DOHH2 (cell line): ENCODE results near the gene VKORC1L1.
"Not testable (repeated sequence)": the region's sequence is repeated elsewhere in the genome, so short reads cannot be mapped to it uniquely, and the experiment has no call there.

Experiments
- H3F3A ChIP-seq: fragments of 200-600 bp; sonication (generic), shearing (Covaris generic); 2 replicates; pipeline ENCODE4 v1.6.0; 2016; ENCODE audit warnings: antibody characterized with exemption, mild to moderate bottlenecking; ENCODE audit not compliant: control insufficient read depth, insufficient read depth
- H3K27ac ChIP-seq: fragments of 200-600 bp; sonication (generic); 2 replicates; pipeline ENCODE4 v1.5.1; 2014; ENCODE audit warnings: low read depth, mild to moderate bottlenecking, low read length, moderate library complexity
- H3K27me3 ChIP-seq: fragments of 200-600 bp; sonication (generic); 2 replicates; pipeline ENCODE4 v1.6.1; 2014; ENCODE audit warnings: mild to moderate bottlenecking, low read length, mixed read lengths; ENCODE audit not compliant: control insufficient read depth
- H3K36me3 ChIP-seq: fragments of 200-600 bp; sonication (generic); 2 replicates; pipeline ENCODE4 v1.6.1; 2014; ENCODE audit warnings: mild to moderate bottlenecking, low read length, moderate library complexity, mixed read lengths; ENCODE audit not compliant: control insufficient read depth
- H3K4me1 ChIP-seq: fragments of 200-600 bp; sonication (generic); 2 replicates; pipeline ENCODE4 v1.6.1; 2014; ENCODE audit warnings: mild to moderate bottlenecking, low read length, mixed read lengths; ENCODE audit not compliant: control insufficient read depth
- H3K4me2 ChIP-seq: fragments of 200-600 bp; sonication (generic); 2 replicates; pipeline ENCODE4 v1.6.0; 2014; ENCODE audit warnings: mild to moderate bottlenecking, low read length, moderate library complexity
- H3K4me3 ChIP-seq: fragments of 200-600 bp; sonication (generic); 2 replicates; pipeline ENCODE4 v1.5.1; 2014; ENCODE audit warnings: mild to moderate bottlenecking, low read length, mixed read lengths
- H3K79me2 ChIP-seq: fragments of 200-600 bp; sonication (generic); 2 replicates; pipeline ENCODE4 v1.6.1; 2014; ENCODE audit warnings: mild to moderate bottlenecking, low read length, mixed read lengths; ENCODE audit not compliant: control insufficient read depth
- H3K9me2 ChIP-seq: fragments of 200-600 bp; sonication (generic); replicated peaks from 2 replicates; pipeline ENCODE4 v1.6.1; 2014; ENCODE audit warnings: mild to moderate bottlenecking, low read length, mixed read lengths; ENCODE audit not compliant: control insufficient read depth
- H3K9me3 ChIP-seq: fragments of 200-600 bp; sonication (generic); 2 replicates; pipeline ENCODE4 v1.6.1; 2014; ENCODE audit warnings: antibody characterized with exemption, low read length, mixed read lengths; ENCODE audit not compliant: control insufficient read depth, insufficient read depth
- H4K20me1 ChIP-seq: fragments of 200-600 bp; sonication (generic); 2 replicates; pipeline ENCODE4 v1.6.0; 2014; ENCODE audit warnings: low read depth, mild to moderate bottlenecking, antibody characterized with exemption, low read length, moderate library complexity; ENCODE audit not compliant: control insufficient read depth, insufficient read depth
- EZH2phosphoT487 ChIP-seq: fragments of 200-600 bp; sonication (generic); IDR thresholded peaks from 2 replicates; pipeline ENCODE4 v1.6.1; 2017; ENCODE audit warnings: borderline replicate concordance, mild to moderate bottlenecking, antibody characterized with exemption, low read length, moderate library complexity, mixed read lengths
- TF ChIP-seq, protein P1 (sequence below): fragments of 200-600 bp; sonication (generic); IDR thresholded peaks from one replicate; pipeline ENCODE4 v1.5.1; 2014; ENCODE audit warnings: antibody characterized with exemption, mild to moderate bottlenecking, low read depth, low read length; ENCODE audit not compliant: poor library complexity, severe bottlenecking

Gene VKORC1L1

DNA sequence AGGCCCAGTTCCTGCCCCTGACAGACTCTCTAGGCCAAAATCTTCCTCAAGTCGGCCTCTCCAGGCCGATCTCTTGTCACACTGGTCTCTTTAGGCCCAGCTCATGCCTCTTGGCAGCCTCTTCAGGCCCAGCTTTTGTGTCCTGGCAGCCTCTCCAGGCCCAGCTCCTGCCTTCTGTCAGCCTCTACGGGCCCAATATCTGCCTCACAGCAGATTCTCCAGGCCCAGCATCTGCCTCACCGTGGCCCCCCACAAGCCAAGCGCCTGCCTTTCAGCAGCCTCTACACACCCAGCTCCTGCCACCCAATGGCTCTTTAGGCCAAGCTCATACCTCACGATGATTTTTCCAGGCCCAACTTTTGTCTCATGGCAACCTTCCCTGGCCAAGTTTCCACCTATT lies 33.0 kb upstream of the VKORC1L1 start:
- Histone ChIP-seq H3K4me3 (no peak overlapping the region), H3K4me1 (no peaks in the 10 kb centered on the region), H3K36me3 (peaks cover 4% of the 10 kb centered on the region; the same call in 1 of the 2 replicates), H3F3A (no peaks in the 10 kb centered on the region), H3K9me2 (no peaks in the 10 kb centered on the region), H4K20me1 (no peaks in the 10 kb centered on the region), H3K9me3 (no peaks in the 10 kb centered on the region), H3K27ac (no peak overlapping the region), H3K27me3 (no peaks in the 10 kb centered on the region), H3K79me2 (no peaks in the 10 kb centered on the region), H3K4me2 (no peak overlapping the region)
- TF ChIP-seq, protein P1, sequence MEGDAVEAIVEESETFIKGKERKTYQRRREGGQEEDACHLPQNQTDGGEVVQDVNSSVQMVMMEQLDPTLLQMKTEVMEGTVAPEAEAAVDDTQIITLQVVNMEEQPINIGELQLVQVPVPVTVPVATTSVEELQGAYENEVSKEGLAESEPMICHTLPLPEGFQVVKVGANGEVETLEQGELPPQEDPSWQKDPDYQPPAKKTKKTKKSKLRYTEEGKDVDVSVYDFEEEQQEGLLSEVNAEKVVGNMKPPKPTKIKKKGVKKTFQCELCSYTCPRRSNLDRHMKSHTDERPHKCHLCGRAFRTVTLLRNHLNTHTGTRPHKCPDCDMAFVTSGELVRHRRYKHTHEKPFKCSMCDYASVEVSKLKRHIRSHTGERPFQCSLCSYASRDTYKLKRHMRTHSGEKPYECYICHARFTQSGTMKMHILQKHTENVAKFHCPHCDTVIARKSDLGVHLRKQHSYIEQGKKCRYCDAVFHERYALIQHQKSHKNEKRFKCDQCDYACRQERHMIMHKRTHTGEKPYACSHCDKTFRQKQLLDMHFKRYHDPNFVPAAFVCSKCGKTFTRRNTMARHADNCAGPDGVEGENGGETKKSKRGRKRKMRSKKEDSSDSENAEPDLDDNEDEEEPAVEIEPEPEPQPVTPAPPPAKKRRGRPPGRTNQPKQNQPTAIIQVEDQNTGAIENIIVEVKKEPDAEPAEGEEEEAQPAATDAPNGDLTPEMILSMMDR, result no peak
- no peak for TF ChIP-seq EZH2phosphoT487

DNA sequence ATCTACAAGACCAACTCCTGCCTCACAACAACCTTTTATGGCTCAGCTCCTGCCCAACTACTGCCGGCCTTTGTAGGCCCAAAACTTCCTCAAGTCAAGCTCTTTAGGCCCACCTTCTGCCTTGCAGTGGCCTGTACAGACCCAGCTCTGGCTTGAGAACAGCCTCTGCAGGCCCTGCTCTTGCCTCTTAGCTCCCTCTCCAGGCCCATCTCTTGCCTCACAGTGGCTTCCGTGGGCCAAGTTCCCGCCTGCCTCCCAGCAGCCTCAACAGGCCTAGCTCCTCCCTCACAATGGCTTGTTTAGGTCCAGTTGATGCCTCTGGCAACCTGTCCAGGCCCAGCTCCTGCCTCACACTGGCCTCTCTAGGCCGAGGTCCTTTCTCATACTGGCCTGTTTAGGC lies 32.4 kb upstream of the VKORC1L1 start:
- TF ChIP-seq, protein P1, result no peak
- no peak for TF ChIP-seq EZH2phosphoT487
- Histone ChIP-seq H3K9me2 (no peaks in the 10 kb centered on the region), H4K20me1 (no peaks in the 10 kb centered on the region), H3F3A (no peaks in the 10 kb centered on the region), H3K36me3 (peaks cover 4% of the 10 kb centered on the region; the same call in 1 of the 2 replicates), H3K27me3 (no peaks in the 10 kb centered on the region), H3K9me3 (no peaks in the 10 kb centered on the region), H3K4me3 (no peak overlapping the region), H3K4me1 (no peaks in the 10 kb centered on the region), H3K27ac (no peak overlapping the region), H3K4me2 (no peak overlapping the region), H3K79me2 (no peaks in the 10 kb centered on the region)

DNA sequence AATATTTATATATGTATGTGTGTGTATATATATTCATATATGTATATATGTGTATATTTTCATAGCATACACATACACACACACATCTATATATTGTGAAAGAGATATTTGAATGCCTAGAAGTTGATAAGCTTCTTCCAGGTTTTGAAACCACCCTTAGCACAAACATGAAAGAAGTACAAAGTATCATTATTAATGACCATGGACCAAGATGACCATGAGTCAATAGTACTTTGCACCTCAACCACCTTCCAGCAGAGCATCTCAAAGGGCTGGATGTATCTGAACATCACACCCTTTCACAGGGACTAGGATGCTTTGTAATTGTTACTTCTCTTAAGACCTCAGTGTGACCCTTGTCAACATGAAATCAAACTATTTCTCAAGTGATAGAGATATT lies 29.3 kb upstream of the VKORC1L1 start:
- not testable (repeated sequence) for H3K4me2 ChIP-seq, H3K27ac ChIP-seq, H3K79me2 ChIP-seq, H3K4me3 ChIP-seq, H3K9me2 ChIP-seq, H3K27me3 ChIP-seq, H3K9me3 ChIP-seq, H3F3A ChIP-seq, H3K4me1 ChIP-seq, H4K20me1 ChIP-seq, H3K36me3 ChIP-seq

DNA sequence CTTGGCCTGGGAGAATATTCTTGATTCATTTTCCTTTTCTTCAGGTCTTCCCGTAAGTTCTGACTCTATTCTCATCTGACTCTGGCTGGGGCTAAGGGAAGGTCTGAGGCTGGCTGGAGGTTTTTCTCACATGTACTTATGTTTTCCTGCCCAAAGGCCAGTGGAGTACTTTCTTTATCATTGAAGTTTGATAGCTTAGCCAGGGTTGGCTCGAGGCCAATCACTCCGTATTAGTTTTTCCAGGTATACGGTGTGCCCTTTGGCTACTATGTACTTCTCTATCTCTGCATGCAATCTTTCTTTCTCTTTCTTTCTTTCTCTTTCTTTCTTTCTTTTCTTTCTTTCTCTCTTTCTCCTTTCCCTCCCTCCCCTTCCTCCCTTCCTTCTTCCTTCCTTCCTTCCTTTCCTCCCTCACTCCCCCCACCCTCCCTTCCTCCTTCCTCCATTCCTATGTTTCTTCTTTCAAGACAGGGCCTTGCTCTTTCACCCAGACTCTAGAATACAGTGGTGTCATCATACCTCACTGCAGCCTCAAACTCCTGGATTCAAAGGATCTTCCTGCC lies 26.8 kb upstream of the VKORC1L1 start:
- H3K9me2 ChIP-seq, result no peaks in the 10 kb centered on the region
- no peaks in the 10 kb centered on the region for H3K36me3 ChIP-seq
- no peak for TF ChIP-seq EZH2phosphoT487
- TF ChIP-seq, protein P1, result no peak
- H3F3A ChIP-seq, result no peaks in the 10 kb centered on the region
- no peaks in the 10 kb centered on the region for H3K4me1 ChIP-seq
- no peak overlapping the region for H3K4me3 ChIP-seq
- H3K27ac ChIP-seq, result no peak overlapping the region
- no peak overlapping the region for H3K4me2 ChIP-seq
- H3K27me3 ChIP-seq, result no peaks in the 10 kb centered on the region
- no peaks in the 10 kb centered on the region for H3K79me2 ChIP-seq
- no peaks in the 10 kb centered on the region for H4K20me1 ChIP-seq
- H3K9me3 ChIP-seq, result no peaks in the 10 kb centered on the region

DNA sequence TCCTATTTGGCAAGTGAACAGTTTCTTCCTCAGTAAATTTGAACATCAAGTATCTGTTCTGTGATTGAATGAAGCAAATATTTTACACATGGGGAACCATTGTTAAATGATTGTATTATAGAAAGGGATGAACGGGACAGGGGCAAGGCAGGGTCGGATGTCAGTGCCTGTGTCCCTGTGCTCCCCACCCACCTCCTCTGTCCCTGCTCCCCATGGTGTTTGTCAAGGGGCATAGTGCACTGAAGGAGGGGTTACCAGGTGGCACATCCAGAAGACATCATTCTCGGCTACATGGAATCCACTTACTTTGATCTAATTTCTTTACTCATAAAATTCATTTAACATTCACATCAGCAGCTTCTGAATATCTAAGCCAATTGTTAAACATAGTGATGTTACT lies 19.4 kb upstream of the VKORC1L1 start:
- H3K27ac ChIP-seq, H3K79me2 ChIP-seq, H3K9me2 ChIP-seq, H3K4me1 ChIP-seq, H4K20me1 ChIP-seq, H3K4me3 ChIP-seq, H3K4me2 ChIP-seq, H3K27me3 ChIP-seq, H3F3A ChIP-seq, H3K9me3 ChIP-seq, H3K36me3 ChIP-seq: not testable (repeated sequence)

DNA sequence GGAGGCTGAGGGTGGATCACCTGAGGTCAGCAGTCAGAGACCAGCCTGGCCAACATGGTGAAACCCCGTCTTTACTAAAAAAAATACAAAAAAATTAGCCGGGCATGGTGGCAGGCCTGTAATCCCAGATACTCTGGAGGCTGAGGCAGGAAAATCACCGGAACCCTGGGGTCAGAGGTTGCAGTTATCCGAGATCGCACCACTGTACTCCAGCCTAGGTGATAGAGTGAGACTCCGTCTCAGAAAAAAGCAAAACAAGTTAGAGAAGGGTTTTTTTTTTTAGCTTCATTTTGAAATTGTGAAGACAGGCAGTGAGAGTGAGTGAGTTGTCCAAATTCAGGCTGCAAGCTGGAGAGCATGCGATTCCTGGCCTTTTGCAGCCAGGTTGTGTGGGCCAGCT lies 19.0 kb upstream of the VKORC1L1 start:
- H3K9me2 ChIP-seq, H3K27ac ChIP-seq, H4K20me1 ChIP-seq, H3K9me3 ChIP-seq, H3K4me1 ChIP-seq, H3K79me2 ChIP-seq, H3K4me2 ChIP-seq, H3K36me3 ChIP-seq, H3K27me3 ChIP-seq, H3K4me3 ChIP-seq, H3F3A ChIP-seq: not testable (repeated sequence)
